Measurements from ENCODE around the gene ADGRD1.

Gene ADGRD1

DNA sequence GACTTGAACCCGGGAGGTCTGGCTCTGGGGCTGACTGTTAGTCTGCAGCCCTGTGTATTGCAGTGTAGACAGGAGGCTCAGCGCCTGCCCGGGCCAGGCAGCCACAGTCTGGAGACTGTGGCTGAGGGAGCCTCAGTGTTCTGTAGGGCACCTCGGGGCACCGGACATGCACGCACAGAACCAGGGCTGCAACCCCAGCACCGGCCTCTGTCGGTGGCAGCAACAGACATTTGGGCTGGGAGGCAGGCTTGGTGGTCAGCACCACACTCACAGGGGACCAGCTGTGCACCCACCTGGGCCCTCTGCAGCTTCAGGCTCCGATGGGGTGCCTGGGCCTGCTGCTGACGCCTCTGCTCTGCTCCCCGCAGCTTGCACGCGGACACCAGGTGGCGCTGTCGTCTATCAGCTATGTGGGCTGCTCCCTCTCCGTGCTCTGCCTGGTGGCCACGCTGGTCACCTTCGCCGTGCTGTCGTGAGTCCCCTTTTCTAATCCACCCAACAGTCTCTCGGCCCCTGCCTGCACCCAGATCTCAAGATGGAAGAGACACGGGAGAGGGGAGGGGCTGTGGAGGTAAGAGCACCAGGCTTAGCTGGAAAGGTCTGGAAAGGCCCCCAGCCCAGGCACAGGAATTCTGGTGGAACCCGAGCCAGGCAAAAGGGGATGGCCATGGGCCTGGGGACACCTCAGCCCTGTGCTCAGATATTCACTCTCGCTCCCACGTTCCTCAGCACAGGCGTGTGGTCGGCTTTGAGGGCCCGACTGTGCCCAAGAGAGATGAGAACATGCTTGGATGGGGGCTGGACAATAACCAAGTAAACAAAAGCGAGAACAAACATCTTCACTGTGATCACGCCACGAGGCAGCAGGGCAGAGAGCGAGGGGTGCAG, 151.0 kb downstream of the ADGRD1 start:
- Mint-ChIP-seq H3K36me3 (ENCODE audit: low read depth) (no peaks in the 10 kb centered on the region), H3K4me1 (ENCODE audit: low read depth) (peaks cover 28% of the 10 kb centered on the region), H3K27me3 (peaks cover 23% of the 10 kb centered on the region), H3K9me3 (no peaks in the 10 kb centered on the region), H3K27ac (no peak overlapping the region), H3K4me3 (no peak overlapping the region)
- intact Hi-C loops (cut with micrococcal nuclease) = loop anchor here (1.0 to 5.0 kb wide), 3 partner anchors 28 to 723 kb away; partner anchors contain the start of gene MMP17

DNA sequence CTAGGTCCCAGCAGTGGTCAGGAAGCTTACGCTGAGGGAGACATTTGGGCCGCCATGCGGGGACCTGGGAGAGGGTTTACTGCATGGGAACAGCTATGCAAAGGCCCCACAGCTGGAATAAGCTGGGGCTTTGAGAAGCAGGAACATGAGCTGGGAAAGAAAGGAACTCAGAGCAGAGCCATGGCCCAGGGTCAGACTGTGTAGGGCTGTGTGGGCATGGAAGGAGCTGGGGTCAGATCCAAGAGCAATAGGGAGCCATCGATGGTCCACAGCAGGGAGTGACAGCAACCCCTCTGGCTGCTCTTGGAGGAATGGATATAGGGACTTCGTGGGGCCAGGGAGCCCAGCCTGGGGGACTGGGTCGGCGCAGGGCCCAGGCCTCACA, 151.6 kb downstream of the ADGRD1 start:
- Mint-ChIP-seq H3K4me1 (ENCODE audit: low read depth) (peaks cover 28% of the 10 kb centered on the region), H3K9me3 (no peaks in the 10 kb centered on the region), H3K27me3 (peaks cover 23% of the 10 kb centered on the region), H3K27ac (no peak overlapping the region), H3K4me3 (no peak overlapping the region), H3K36me3 (ENCODE audit: low read depth) (no peaks in the 10 kb centered on the region)
- intact Hi-C loops (cut with micrococcal nuclease) = loop anchor here (2.0 kb wide), 1 partner anchor 347 kb away; no protein-coding TSS in a partner anchor

DNA sequence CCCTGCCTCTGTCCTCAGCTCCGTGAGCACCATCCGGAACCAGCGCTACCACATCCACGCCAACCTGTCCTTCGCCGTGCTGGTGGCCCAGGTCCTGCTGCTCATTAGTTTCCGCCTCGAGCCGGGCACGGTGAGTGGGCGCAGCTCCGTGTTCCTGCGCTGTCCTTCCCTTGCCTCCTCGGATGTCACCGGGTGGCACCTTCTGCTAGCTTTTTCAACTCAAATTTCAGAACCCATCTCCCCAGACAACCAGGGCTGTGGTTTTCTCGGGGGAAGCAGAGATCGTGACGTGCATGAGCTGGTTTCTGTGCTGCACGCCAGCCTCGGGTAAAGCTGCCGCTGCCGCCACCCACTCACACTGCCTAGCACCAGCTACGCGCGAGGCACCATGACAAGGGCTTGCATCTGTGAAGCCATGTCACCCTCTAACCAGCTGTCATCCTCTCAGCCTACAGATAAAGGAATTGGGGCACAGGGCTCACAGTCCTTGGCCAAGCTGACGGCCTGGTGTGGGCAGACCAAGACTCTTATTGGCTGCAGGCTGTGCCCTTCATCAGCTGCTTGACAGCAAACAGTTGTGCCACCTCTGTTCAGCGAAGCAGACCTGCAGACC, 152.1 kb downstream of the ADGRD1 start:
- H3K27ac Mint-ChIP-seq = no peak overlapping the region
- no peaks in the 10 kb centered on the region for H3K36me3 Mint-ChIP-seq (ENCODE audit: low read depth)
- no peaks in the 10 kb centered on the region for H3K9me3 Mint-ChIP-seq
- intact Hi-C loops (cut with micrococcal nuclease) = loop anchor here (2.0 kb wide), 1 partner anchor 347 kb away; no protein-coding TSS in a partner anchor
- H3K4me1 Mint-ChIP-seq (ENCODE audit: low read depth) = peaks cover 28% of the 10 kb centered on the region
- peaks cover 23% of the 10 kb centered on the region for H3K27me3 Mint-ChIP-seq
- H3K4me3 Mint-ChIP-seq = no peak overlapping the region

DNA sequence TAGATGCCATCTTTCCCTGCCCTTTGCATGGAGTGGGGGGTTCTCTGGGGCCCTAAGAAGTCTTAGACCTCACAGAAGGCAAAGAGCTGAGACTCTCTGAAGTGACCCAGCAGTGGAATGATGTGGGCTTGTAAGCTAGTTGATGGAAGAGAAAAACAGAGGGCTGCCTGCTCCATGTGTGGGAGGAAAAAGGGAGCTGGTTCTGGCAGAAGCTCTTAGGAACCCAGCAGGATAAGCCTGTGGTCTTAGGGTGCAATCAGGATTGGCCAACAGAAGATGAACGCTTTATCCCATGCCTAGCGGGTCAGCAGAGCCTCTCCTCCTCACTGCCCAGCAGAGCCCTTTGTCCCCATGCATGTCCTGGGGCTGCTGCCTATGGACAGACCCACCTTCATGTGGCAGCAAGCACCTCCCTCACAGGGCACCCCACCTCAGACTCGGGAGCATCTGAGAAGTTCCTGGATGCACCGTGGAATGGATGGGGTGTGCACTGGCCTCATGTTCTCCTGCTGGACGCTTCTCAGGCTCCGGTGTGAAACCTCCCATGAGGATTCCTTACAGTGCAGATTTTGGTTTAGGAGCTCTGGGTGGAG, 152.7 kb downstream of the ADGRD1 start:
- Mint-ChIP-seq H3K4me3 (no peak overlapping the region), H3K4me1 (ENCODE audit: low read depth) (peaks cover 27% of the 10 kb centered on the region), H3K27ac (no peak overlapping the region), H3K36me3 (ENCODE audit: low read depth) (no peaks in the 10 kb centered on the region), H3K9me3 (no peaks in the 10 kb centered on the region), H3K27me3 (peaks cover 23% of the 10 kb centered on the region)
- intact Hi-C loops (cut with micrococcal nuclease) = no loop called here

DNA sequence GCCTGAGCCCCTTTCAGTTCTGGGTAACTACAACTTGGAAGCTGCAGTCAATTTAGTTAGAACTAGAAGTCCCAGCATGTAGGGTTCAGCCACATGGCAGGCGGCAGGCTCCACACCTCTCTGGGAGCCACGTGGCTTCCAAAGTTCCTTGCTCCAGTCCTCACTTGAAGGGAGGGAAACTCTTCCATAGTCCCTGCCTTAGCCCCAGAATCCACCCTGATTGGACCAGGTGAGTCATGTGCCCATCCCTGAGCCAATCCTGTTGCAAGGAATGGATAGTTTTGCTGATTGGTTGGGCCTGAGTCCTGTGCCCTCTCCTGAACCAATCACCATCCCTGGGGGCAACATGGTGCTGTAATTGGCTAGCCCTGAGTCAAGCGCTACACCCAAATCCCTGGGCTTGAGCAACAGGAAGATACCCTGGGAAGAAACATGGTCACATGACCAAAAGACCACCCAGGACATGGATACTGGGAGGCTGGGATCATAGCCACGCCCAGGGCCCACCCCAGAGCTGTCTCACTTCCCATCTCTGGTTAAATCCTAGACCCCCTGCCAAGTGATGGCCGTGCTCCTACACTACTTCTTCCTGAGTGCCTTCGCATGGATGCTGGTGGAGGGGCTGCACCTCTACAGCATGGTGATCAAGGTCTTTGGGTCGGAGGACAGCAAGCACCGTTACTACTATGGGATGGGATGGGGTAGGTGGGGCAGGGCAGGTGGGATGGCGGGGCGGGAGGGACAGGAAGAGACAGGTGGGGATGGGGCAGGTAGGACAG, 154.7 kb downstream of the ADGRD1 start:
- H3K4me3 Mint-ChIP-seq = no peak overlapping the region
- no peaks in the 10 kb centered on the region for H3K9me3 Mint-ChIP-seq
- H3K27ac Mint-ChIP-seq = no peak overlapping the region
- intact Hi-C loops (cut with micrococcal nuclease) = no loop called here
- peaks cover 26% of the 10 kb centered on the region for H3K27me3 Mint-ChIP-seq
- peaks cover 12% of the 10 kb centered on the region for H3K4me1 Mint-ChIP-seq (ENCODE audit: low read depth)
- H3K36me3 Mint-ChIP-seq (ENCODE audit: low read depth) = no peaks in the 10 kb centered on the region

DNA sequence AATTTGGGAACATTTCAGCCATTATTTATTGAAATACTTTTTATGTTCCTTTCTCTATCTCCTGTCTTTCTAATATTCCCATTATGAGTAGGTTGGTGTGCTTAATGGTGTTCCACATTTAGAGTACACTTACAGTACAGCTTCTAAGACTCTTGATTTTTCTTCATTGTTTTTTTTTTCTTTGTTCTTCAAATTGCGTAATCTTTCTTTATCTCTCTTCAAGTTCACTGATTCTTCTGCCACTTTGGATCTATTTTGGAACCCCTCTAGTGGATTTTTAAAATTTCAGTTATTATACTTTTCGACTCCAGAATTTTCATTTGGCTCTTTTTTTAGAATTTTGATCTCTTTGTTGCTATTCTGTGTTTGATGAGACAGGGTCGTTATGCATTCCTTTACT, 157.7 kb downstream of the ADGRD1 start:
- no peak overlapping the region for H3K4me3 Mint-ChIP-seq
- no peaks in the 10 kb centered on the region for H3K36me3 Mint-ChIP-seq (ENCODE audit: low read depth)
- H3K9me3 Mint-ChIP-seq = no peaks in the 10 kb centered on the region
- peaks cover 13% of the 10 kb centered on the region for H3K27me3 Mint-ChIP-seq
- no peak overlapping the region for H3K27ac Mint-ChIP-seq
- no peaks in the 10 kb centered on the region for H3K4me1 Mint-ChIP-seq (ENCODE audit: low read depth)
- intact Hi-C loops (cut with micrococcal nuclease) = no loop called here

DNA sequence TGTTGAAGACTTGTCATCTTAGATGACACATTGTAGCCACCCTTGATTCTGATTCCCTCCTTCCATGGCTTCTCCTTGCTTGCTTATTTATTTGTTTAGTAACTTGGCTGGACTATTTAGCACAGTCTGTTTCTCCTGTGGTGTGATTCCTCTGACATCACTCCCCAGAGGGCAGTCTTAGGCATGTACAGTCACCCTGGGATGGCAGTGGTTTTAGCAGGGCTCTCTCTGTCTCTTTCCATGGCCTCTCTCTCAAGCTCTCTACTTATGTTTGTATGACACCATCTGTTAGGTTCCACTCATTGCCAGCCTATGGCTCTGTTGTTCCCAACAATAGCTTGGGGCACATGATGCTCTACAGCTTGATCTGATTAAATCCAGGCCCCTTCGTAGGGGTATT, 158.3 kb downstream of the ADGRD1 start:
- Mint-ChIP-seq H3K36me3 (ENCODE audit: low read depth) (no peaks in the 10 kb centered on the region), H3K27ac (no peak overlapping the region), H3K27me3 (peaks cover 8% of the 10 kb centered on the region), H3K4me3 (no peak overlapping the region), H3K4me1 (ENCODE audit: low read depth) (no peaks in the 10 kb centered on the region), H3K9me3 (no peaks in the 10 kb centered on the region)
- intact Hi-C loops (cut with micrococcal nuclease) = no loop called here

DNA sequence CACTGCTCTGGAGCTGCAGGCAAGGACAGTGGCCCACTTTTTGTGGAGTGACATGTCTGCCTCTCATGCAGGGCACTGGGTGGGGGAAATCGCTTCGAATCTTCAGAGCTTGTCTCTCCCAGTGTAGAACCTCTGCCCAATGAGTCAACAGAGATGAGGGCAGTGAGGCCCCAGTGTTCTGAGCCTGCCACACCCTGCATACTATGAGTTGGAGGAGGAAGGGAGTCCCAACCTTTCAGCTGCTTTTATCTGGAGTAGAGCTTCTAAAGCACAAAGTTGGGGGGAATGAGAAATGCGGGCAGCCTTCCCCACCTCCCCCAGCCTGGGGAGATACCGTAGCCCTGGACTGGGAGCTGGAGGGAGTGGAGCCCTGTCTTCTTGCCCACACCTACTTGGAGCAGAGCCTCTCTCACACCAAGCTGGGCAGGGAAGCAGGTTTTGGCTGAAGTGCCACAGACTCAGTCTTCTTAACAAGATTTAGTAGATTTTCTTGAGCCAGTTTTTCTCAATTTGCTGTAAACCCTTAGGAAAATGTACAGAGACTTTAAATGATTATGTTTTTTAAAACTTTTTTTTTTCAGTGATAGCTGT, 159.1 kb downstream of the ADGRD1 start:
- no peaks in the 10 kb centered on the region for H3K36me3 Mint-ChIP-seq (ENCODE audit: low read depth)
- intact Hi-C loops (cut with micrococcal nuclease) = no loop called here

DNA sequence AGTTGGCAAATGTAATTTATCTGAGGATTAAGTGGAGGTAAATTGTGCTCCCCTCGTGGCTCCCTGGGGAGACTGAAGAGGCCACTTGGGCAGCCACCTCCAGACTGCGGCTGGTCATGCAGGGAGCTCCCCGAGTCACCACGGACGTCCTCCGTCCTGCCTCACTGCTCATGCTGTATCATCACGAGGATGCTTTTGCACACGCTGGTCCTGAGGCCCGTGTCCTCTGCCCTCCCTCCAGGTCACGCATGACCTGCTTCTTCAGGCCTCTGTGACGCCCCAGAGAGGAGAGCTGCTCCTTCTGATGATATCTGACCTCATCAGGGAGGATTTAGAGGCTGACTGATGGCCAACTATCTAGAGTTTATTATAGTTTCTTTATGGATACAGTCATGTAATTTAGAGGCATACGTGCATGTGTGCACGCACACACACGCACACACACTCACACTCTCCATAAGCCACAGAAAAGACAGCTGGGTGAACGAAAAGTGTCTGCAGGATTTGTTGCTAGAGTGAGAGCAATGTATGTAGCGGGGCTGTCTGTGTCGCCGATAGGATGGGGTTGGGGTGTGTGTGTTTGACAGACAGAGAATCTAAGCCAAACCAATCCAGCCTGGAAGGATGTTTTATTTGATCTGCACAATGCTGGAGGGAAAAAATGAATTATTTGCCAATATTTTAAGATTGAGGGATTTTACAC, 160.0 kb downstream of the ADGRD1 start:
- Mint-ChIP-seq H3K27me3 (peaks cover 7% of the 10 kb centered on the region), H3K9me3 (no peaks in the 10 kb centered on the region), H3K4me1 (ENCODE audit: low read depth) (no peaks in the 10 kb centered on the region), H3K36me3 (ENCODE audit: low read depth) (no peaks in the 10 kb centered on the region), H3K4me3 (no peak overlapping the region), H3K27ac (no peak overlapping the region)
- intact Hi-C loops (cut with micrococcal nuclease) = no loop called here

More for the DNA sequence above, 159.1 kb downstream of the ADGRD1 start:
- H3K4me3 Mint-ChIP-seq = no peak overlapping the region
- H3K27me3 Mint-ChIP-seq = peaks cover 7% of the 10 kb centered on the region
- no peak overlapping the region for H3K27ac Mint-ChIP-seq
- H3K4me1 Mint-ChIP-seq (ENCODE audit: low read depth) = no peaks in the 10 kb centered on the region
- no peaks in the 10 kb centered on the region for H3K9me3 Mint-ChIP-seq

DNA sequence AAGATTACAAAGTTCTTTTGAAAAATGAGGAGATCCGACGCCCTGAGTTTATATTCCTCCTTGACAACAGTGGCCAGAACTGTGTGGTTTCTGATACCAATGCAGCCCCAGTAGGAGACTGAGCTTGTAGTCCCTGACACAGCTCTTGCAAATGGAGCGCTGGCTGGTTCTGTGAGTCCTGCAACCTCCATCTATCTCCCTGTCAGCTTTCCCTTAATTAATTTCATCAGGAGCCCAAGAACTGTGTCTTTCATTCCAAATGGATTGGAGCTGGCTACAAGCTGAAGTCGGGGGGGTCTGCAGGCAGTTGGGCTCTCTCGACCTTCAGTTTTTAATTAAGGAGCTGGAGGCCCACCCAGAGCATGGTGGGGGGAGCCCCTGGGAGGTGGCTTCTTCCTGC, 160.6 kb downstream of the ADGRD1 start:
- Mint-ChIP-seq H3K4me1 (ENCODE audit: low read depth) (no peaks in the 10 kb centered on the region), H3K27ac (no peak overlapping the region), H3K27me3 (peaks cover 5% of the 10 kb centered on the region), H3K36me3 (ENCODE audit: low read depth) (no peaks in the 10 kb centered on the region), H3K4me3 (no peak overlapping the region), H3K9me3 (no peaks in the 10 kb centered on the region)
- intact Hi-C loops (cut with micrococcal nuclease) = no loop called here

DNA sequence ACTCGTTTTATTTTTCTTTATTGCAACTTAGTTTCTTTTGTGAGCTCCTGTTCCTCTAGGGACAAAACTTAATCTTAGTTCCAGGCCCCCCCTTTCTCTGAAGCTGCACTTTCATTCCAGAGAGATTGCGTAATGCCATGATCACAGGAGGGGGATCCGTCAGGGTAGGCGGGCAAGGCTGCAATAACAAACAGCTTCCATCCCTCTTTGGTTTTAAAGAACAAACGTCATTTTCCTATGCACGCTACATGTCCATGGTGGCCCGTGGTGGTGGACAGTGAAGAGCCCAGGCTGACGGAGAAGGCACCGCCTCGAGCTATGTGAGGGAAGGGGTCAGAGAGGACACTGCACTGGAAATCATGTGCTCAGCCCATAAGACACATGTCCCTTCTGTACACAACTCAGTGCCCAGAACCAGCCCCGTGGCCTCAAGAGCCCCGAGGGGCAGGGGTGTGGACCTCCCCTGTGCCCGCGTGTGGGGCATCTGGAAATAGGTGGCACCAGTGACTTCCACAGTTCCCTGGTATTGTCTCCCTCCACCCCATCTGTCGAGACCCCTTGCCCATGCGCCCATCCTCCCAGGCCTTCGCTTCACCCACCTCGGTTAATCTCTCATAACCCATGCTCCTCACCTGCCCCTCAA, 161.4 kb downstream of the ADGRD1 start:
- H3K27ac Mint-ChIP-seq = no peak overlapping the region
- H3K4me3 Mint-ChIP-seq = no peak overlapping the region
- no peaks in the 10 kb centered on the region for H3K9me3 Mint-ChIP-seq
- intact Hi-C loops (cut with micrococcal nuclease) = no loop called here
- peaks cover 5% of the 10 kb centered on the region for H3K27me3 Mint-ChIP-seq
- no peaks in the 10 kb centered on the region for H3K36me3 Mint-ChIP-seq (ENCODE audit: low read depth)
- H3K4me1 Mint-ChIP-seq (ENCODE audit: low read depth) = no peaks in the 10 kb centered on the region

DNA sequence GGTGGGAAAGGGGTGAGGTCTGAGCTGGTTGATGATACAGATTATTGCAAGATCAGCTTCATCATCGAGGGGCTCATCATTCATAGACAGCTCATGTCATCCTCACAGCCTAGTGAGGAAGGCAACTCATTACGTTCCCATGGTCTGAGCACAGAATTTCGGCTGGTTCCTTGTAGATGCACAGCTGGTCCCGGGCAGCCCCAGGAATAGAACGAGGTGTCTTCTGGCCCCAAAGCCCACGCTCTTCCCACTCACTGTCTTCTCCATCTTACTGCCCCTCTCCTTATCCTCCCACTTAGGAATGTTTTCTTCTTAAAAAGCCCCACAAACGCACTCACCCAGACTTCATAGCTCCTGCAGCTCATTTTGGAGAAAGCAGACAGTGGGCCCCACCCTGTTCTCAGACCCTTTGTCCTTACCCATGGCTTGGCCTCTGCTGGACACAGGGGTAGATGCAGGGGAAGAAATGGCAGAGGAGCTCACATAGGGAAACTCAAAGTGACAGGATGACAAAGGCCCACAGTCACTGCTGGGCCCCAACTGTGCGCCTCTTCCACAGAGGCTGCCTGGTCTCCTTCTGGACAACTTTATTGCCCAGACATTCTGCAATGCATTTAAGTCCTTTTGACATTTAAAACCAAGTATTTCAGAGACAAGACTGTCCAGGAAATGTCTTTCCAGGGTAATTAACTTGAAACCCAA, 162.2 kb downstream of the ADGRD1 start:
- no peaks in the 10 kb centered on the region for H3K36me3 Mint-ChIP-seq (ENCODE audit: low read depth)
- intact Hi-C loops (cut with micrococcal nuclease) = no loop called here
- no peak overlapping the region for H3K27ac Mint-ChIP-seq
- H3K4me3 Mint-ChIP-seq = no peak overlapping the region
- no peaks in the 10 kb centered on the region for H3K4me1 Mint-ChIP-seq (ENCODE audit: low read depth)
- H3K9me3 Mint-ChIP-seq = no peaks in the 10 kb centered on the region
- H3K27me3 Mint-ChIP-seq = peaks cover 5% of the 10 kb centered on the region

Data from dendritic cell treated with granulocyte-macrophage colony-stimulating factor and Interleukin-4, amounts not matched to agents 40 ng/mL and 50 ng/mL, for 4 days (primary cell).